RCC 7860 (cell line): ENCODE measurements around the gene PTPN14.

Experiments used
- DNase-seq: peaks from one replicate; pipeline ENCODE4 v3.0.0-alpha.2; 2015; ENCODE audit warnings: low spot score
- FAIRE-seq: peaks from 2 replicates; lab custom pipeline; 2012; peaks lifted over from hg19 to GRCh38; lab: Jason Lieb, UNC

The PTPN14 gene

GRCh38 chr1:214380396-214380795, 171.0 kb downstream of the PTPN14 start:
- FAIRE-seq = no peak
- no peak for DNase-seq

DNA sequence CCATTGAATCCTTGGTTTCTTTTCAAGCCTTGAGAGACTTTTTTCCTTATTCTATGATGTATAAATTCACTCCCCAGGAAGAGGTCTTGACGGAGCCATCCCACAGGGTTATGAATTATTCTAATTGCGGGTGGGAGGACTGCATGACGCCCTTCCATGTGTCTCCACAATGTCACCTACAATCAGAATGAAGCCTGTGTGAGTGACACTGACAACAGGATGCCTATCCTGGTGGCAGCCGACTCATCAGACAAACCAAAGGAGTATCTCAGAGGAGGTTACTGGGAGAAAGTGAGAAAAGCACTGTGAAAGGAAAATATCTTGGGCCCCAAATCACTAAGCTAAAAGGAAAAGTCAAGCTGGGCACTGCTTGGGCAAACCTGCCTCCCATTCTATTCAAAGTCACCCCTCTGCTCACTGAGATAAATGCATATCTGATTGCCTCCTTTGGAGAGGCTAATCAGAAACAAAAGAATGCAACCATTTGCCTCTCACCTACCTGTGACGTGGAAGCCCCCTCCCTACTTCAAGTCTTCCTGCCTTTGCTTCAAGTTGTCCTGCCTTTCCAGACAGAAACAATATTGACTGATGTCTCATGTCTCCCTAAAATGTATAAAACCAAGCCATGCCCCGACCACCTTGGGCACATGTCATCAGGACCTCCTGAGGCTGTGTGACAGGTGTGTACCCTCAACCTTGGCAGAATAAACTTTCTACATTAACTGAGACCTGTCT, 172.0 kb downstream of the PTPN14 start:
- FAIRE-seq (no peak), DNase-seq (no peak)

DNA sequence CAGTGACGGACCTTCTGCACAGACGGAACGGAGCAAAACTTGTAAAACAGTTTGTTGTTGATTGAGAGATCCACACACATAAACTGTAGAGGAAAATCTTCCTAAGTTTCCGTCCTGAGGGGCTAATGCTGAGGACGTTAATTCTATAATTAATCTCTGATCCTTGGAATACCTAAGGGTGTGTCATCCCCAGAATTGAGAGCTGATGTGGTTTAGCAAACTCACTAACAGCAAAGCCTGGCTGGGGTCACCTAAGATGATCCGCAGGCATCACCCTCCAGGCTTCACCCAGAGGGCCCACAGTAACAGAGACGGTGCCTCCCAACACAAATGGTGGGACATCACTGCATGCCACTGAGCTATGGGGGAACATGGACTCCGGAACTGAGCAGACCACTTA, 172.9 kb downstream of the PTPN14 start:
- no peak for FAIRE-seq

GRCh38 chr1:214377886-214378285, 173.5 kb downstream of the PTPN14 start:
- no peak for DNase-seq
- no peak for FAIRE-seq

More for the DNA sequence above, 172.9 kb downstream of the PTPN14 start:
- no peak for DNase-seq

GRCh38 chr1:214377485-214377884, 173.9 kb downstream of the PTPN14 start:
- DNase-seq = no peak
- FAIRE-seq = no peak

DNA sequence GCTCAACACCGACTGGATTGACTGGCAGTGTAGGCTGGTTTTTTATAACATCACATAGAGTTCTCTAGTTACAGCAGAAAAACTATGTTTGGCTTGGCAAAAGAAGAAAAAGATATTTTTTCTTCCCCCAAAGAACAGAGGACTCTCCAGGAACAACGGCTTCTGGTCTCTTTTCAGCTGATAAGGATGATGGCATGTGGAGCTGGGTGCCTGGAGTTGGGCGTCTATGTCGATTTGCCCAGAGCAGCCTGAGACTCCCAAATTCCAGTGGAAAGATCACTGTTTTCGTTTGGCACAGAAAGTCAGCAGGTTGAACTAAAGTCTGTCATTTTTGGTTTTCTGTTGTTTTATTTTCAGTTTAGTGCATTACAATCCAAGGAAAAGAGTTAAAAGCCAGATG, 179.3 kb downstream of the PTPN14 start:
- no peak for FAIRE-seq
- DNase-seq = no peak

GRCh38 chr1:214370615-214371014, 180.8 kb downstream of the PTPN14 start:
- DNase-seq (no peak), FAIRE-seq (no peak)

DNA sequence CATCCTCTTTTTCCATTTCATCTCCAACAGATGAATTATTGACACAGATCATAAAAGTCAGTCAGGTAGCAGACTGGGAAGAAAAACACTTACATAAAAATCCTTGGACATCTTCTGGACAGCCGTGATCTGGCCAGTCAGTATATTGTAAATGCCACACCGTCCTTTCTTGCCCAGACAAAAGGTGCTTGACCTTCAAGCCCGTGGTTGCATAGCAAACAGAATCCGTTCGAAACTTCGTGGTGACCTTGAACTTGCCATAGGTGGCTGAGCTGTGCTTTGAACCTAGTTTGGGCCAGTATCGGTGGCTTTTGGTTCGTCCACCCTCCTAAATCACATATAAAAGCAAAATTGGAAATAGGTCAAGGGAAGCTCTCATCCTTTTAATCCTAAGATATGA, 182.0 kb downstream of the PTPN14 start:
- no peak for FAIRE-seq
- no peak for DNase-seq

DNA sequence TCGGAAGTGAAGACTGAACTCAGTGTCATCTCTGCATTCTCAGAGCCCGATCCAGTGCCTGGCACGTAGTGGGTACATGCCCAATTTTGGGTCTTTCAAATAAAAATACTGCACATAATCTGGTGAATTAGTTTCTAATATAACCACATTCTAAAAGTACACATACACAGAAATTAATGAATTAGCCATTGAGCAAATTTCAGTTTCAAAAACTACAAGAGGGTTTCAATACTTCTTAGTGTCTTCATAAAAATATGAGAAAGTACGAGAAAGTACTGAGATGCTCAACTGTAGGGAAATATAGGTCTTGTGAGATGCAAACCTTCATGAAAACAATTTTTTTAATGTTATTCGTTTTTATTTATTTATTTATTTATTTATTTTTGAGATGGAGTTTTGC, 183.6 kb downstream of the PTPN14 start:
- FAIRE-seq (no peak), DNase-seq (no peak)

- FAIRE-seq = no peak
- no peak for DNase-seq
These were observed 186.6 kb downstream of the PTPN14 start for GRCh38 chr1:214364786-214365295.

GRCh38 chr1:214364386-214364785, 187.0 kb downstream of the PTPN14 start:
- DNase-seq (no peak), FAIRE-seq (no peak)

GRCh38 chr1:214363386-214363785, 188.0 kb downstream of the PTPN14 start:
- DNase-seq (no peak), FAIRE-seq (no peak)

DNA sequence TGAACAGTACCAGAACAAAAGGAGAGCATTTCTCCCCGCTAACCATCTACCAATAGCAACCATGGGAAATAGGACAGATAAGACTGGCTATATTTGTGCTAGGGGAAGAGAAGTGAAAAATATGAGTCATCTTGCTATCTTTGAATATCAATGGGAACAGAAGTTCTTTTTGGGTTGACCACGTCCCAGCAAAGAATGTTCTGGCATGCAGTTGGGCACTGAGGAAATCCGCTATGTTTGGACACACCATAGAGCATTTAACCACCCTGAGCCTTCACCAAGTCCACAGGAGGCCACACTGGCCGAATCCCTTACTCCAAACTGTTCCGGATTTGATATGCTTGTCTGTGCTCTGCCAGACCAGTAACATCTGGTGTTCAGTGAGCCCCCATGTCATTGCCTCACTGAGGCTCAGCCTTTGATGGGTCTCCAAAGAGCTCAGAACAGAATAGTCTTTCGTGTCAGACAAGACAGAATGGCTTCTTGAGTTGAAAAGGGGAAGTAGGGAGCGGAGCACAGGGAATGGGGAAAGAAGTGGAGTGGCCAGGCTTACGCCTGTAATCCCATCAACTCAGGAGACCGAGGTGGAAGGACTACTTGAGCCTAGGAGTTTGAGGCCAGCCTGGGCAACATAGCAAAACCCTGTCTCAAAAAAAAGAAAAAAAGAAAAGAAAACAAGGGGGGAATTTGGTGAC, 189.1 kb downstream of the PTPN14 start:
- DNase-seq = no peak
- FAIRE-seq = no peak

DNA sequence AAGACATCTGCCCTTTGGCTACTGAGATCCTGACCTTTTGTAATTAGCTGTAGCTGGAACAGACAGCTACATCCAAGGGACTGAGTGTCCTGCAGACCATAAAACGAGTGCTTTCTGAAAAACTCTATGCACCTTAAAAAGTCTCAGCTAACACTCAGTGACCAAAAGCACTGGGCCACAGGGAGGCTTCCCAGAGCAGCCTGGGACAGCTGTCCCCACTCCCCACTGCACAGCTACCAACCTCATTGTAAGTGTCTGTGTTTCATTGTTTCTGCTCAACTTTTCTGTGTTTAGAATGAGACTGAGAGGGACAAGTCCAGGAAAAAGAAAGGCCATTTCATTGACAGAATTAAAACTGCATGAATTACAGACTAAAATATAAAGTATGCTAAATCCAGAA, 189.8 kb downstream of the PTPN14 start:
- DNase-seq (no peak), FAIRE-seq (no peak)

DNA sequence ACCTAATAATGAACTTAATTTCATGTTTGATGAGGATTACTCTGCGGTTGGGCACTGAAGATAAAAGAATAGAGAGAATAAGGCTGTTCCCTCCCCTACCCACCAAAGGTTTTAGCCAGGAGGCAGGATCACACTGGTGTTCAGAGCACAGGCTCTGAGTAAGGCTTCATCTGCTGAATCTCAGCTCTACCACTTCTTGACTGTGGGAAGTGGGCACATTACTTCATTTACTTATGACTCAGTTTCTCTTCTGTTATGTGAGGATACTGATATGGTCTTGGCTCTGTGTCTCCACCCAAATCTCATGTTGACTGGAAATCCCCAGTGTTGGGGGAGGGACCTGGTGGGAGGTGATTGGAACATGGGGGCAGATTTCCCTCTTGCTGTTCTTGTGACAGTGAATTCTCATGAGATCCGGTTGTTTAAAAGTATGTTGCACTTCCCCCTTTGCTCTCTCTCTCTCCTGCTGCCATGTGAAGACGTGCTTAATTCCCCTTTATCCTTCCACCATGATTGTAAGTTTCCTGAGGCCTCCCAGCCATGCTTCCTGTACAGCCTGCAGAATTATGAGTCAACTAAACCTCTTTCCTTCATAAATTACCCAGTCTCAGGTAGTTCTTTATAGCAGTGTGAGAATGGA, 190.8 kb downstream of the PTPN14 start:
- no peak for DNase-seq
- FAIRE-seq = no peak

- FAIRE-seq = no peak
These were observed 191.3 kb downstream of the PTPN14 start for GRCh38 chr1:214360116-214360515.

GRCh38 chr1:214354440-214355148, 196.8 kb downstream of the PTPN14 start:
- DNase-seq (no peak), FAIRE-seq (no peak)

More at GRCh38 chr1:214360116-214360515, 191.3 kb downstream of the PTPN14 start:
- DNase-seq = no peak

GRCh38 chr1:214352838-214353237, 198.6 kb downstream of the PTPN14 start:
- DNase-seq = no peak

GRCh38 chr1:214351551-214352277, 199.7 kb downstream of the PTPN14 start:
- FAIRE-seq = no peak
- DNase-seq = no peak

More at GRCh38 chr1:214352838-214353237, 198.6 kb downstream of the PTPN14 start:
- no peak for FAIRE-seq

- no peak for DNase-seq
- no peak for FAIRE-seq
These were observed 201.6 kb downstream of the PTPN14 start for GRCh38 chr1:214349781-214350180.
